Measurements from ENCODE around the gene PSPN.
"Not testable (repeated sequence)": the region's sequence is repeated elsewhere in the genome, so short reads cannot be mapped to it uniquely, and the experiment has no call there.

PSPN gene

GRCh38 chr19:6373096-6373812 is 2.5 kb downstream of the PSPN start:
- peak; percentile 92 to 97 for DNase-seq (ENCODE audit: low read depth in 2 of 2)

DNA sequence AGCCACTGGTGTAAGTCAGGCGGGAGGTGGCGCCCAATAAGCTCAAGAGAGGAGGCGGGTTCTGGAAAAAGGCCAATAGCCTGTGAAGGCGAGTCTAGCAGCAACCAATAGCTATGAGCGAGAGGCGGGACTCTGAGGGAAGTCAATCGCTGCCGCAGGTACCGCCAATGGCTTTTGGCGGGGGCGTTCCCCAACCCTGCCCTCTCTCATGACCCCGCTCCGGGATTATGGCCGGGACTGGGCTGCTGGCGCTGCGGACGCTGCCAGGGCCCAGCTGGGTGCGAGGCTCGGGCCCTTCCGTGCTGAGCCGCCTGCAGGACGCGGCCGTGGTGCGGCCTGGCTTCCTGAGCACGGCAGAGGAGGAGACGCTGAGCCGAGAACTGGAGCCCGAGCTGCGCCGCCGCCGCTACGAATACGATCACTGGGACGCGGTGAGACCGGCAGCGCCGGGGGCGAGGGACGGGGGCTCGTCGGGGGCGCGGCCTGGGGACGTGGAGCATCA is 3.1 kb downstream of the PSPN start, which contains the start of gene ALKBH7:
Gene ALKBH7 (plus strand): TSS at position 201 of the 502 bp plus-strand sequence. CDS start 27 bp downstream, at position 228.
- DNase-seq (ENCODE audit: low read depth in 2 of 2), result peak; percentile 82 to 92

DNA sequence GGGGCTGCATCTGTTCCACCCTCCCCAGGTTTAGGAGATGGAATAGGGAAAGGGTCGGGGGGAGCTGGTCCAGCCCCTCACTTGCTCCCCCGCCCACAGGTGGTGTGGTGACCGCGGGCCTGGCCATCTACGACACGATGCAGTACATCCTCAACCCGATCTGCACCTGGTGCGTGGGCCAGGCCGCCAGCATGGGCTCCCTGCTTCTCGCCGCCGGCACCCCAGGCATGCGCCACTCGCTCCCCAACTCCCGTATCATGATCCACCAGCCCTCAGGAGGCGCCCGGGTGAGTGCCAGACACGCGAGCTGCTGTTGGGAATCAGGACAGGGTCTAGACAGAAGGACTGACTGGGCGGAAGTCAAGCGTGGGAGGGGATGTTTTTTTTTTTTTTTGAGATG is 11.4 kb downstream of the PSPN start:
- no peak for DNase-seq (ENCODE audit: low read depth in 2 of 2)

- DNase-seq (ENCODE audit: low read depth in 2 of 2), result no peak
Measured at GRCh38 chr19:6362351-6362801, 13.4 kb downstream of the PSPN start.

DNA sequence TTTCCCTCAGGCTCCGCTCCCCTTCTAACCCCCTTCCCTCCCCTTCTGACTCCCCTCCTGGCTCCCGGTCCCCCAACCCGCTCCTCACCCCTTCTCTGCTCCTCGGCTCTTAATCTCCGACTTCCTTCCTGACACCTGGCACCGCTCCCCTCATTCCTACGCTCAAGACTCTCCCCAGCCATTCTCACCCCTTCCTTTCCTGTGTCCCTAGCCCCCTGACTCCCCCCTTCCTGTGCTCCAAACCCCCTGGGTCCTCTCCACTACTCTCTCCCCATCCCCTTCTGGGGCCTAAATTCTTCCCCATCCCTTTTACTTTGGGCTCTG is 13.7 kb downstream of the PSPN start:
- no peak for DNase-seq (ENCODE audit: low read depth in 2 of 2)

DNA sequence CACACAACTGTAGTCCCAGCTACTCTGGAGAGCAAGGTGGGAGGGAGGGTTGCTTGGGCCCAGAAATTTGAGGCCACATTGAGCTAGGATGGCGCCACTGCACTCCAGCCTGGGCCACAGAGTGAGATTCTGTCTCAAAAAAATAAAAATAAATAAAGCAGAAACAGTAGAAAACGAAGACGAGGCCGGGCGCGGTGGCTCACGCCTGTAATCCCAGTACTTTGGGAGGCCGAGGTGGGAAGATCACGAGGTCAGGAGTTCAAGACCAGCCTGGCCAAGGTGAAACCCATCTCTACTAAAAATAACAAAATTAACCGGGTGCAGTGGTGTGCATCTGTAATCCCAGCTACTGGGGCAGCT is 14.9 kb downstream of the PSPN start:
- DNase-seq (ENCODE audit: low read depth in 2 of 2), result not testable (repeated sequence)

DNA sequence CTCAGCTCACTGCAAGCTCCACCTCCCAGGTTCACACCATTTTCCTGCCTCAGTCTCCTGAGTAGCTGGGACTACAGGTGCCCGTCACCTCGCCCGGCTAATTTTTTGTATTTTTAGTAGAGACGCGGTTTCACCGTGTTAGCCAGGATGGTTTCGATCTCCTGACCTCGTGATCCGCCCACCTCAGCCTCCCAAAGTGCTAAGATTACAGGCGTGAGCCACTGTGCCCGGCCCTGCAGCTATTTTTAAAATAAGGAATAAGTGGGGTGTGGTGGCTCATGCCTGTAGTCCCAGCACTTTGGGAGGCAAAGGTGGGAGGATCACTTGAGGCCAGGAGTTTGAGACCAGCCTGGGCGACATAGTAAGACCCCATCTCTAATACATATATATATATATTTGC is 15.3 kb downstream of the PSPN start:
- DNase-seq (ENCODE audit: low read depth in 2 of 2), result not testable (repeated sequence)

DNA sequence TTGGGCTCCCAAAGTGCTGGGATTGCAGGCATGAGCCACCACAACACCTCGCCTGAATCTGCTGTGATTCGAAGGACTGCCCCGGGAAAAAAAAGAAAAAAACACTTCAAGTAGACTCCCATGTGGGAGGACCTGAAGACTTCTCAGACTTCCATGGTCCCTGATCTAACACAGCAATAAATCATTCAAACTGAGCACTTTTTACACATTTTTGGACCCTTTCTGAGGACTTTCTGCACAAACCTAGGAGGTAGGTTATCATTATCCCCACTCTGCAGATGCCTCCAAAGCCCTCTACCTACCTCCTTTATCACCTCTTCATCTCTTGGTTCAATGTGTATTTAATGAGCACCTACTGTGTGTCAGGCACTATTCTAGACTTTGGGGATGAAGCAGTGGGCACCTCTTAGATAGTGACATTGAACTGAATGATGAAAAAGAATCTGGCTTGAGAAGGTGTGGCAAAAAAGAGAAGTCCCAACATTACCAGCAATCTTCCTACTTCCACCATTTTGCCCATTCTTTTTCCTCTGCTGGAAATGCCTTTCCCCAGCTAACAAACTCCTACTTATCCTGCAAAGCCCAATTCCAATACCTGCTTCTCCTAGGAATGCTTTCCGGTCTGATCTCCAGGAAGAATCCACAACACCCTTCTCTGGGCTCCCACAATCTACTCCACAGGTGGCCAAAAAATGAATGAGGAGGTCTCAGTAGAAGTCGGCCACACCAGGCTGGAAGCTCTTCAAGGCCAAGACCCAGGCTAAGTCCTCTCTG is 16.0 kb downstream of the PSPN start:
- DNase-seq (ENCODE audit: low read depth in 2 of 2), result no peak

DNA sequence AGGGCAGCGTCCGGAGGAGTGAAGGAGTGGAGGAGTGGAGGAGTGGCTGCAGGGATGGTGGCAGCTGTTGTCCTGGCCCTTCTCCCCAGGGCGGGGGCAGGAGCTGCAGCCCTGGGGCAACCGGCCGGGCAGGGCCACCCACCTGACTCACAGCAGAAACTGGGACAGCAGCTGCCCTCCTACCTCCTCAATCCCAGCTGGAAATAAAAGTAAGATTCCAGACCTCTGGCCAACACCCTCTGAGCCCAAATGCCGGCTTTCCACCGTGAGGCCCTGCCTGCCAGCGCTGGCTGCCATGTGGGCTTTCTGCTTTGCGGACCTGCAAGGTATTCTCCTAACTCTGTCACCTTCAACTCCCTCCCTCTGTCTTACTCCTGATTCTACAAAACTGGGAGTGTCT is 17.7 kb downstream of the PSPN start:
- no peak for DNase-seq (ENCODE audit: low read depth in 2 of 2)

DNA sequence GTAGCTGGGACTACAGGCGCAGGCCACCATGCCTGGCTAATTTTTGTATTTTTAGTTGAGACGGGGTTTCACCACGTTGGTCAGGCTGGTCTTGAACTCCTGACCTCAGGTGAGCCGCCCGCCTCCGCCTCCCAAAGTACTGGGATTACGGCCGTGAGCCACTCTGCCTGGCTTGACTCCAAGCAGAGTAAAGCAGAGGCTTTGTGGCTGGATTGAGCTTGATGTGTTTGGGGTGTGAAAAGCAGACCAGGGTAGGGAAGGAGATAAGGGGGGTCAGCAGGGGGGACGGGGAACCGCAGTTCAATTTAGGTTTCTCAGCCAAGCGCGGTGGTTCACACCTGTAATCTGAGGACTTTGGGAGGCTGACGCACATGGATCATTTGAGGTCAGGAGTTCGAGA is 18.6 kb downstream of the PSPN start:
- DNase-seq (ENCODE audit: low read depth in 2 of 2), result no peak

GRCh38 chr19:6355321-6356040 is 20.3 kb downstream of the PSPN start:
- DNase-seq (ENCODE audit: low read depth in 2 of 2), result not testable (repeated sequence)

DNA sequence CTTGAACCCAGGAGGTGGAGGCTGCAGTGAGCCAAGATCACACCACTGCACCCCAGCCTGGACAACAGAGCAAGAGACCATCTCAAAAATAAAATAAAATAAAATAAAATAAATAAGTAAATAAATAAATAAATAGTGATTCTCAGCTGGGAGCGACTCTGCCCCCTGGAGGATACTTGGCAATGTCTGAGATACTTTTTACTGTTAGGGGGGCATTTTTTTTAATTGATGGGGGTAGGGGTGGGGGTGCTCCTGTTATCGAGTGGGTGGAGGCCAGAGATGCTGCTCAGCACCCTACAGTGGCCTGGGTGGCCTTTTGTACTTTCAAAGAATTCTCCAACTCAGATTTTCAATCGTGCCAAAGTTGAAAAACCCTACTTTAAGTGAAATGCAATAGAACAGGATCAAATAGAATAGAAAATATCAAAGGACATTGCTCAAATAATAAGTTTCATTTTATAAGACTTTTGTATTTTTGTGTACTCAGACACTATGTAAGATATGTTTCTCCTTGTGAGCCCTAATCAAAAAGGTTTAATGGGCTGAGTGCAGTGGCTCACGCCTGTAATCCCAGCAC is 21.5 kb downstream of the PSPN start:
- no peak for DNase-seq (ENCODE audit: low read depth in 2 of 2)

GRCh38 chr19:6352381-6353165 is 23.2 kb downstream of the PSPN start:
- DNase-seq (ENCODE audit: low read depth in 2 of 2), result no peak

DNA sequence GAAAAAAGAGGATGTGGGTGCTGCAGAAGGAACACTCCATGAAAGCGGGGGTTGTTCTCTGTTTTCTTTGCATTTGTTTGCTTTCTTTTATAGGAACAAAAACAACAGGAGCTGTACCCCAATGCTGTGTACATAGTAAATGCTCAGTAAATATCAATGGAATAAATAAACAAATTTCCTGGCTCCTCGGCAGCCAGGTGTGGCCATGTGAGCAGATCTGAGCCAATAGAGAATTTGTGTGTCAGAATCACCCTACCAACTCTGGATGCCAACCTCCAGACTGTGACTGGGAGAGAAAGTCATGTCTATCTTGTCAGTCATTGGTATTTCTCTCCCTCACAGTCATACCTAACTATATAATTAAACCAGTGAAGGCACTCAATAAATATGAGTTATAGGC is 25.0 kb downstream of the PSPN start:
- no peak for DNase-seq (ENCODE audit: low read depth in 2 of 2)

DNA sequence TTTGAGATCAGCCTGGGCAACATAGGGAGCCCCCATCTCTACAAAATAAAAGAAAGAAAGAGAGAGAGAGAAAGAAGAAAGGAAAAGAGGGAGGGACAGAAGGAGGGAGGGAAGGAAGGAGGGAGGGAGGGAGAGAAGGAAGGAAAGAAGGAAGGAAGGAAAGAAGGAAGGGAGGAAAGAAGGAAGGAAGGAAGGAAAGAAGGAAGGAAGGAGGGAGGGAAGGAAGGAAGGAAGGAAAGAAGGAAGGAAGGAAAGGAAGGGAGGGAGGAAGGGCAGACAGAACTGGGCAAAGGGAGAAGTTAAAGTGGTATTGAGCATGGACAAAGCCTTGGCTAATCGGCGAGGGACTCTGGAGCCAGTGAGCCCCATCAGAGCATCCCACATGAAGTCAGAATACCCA is 26.5 kb downstream of the PSPN start:
- DNase-seq (ENCODE audit: low read depth in 2 of 2), result not testable (repeated sequence)

DNA sequence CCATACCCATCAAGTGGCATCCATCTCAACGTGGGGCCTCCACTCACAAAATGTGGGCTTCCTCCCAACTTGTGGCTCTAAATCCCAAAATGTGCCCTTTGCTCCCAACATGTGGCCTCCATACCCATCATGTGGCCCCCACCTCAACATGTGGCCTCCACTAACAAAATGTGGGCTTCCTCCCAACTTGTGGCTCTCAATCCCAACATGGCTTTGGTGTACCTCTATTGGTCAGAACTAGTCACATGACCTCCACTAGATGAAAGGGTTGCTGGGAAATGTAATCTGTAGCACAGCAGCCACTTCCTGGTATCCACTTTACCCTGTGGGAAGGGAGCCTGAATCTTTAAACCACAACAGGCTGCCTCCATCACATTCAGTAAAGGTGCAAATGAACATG is 32.3 kb downstream of the PSPN start:
- no peak for DNase-seq (ENCODE audit: low read depth in 2 of 2)

DNA sequence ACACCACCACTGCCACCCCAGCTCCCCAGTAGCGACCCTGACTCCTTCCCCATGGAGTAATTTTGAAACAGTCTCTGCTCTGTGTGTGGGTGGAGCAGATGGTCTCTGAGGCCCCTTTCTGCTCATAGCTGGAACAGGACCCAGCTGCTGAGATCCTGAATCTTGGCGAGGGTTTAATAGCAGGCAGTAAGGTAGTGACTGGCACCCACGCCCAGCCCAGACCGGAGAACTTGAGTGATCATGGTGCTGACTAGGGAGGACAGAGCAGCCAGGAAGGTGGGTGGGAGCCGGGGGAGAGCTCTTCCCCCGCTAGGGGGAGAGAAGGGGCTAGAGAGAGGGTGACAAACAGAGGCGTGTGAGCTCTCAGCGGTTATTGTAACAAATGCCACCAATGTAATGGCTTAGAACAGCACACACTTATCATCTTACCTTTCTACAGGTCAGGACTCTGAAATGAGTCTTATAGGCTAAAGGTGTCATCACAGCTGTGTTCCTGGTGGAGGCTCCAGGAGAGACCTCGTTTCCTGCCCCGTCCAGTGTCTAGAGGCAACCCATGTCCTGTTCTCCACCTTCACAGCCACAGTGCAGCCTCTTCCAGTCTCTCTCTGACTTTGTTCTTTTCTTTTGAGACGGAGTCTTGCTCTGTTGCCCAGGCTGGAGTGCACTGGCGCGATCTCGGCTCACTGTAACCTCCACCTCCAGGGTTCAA is 35.1 kb downstream of the PSPN start:
- DNase-seq (ENCODE audit: low read depth in 2 of 2), result no peak

DNA sequence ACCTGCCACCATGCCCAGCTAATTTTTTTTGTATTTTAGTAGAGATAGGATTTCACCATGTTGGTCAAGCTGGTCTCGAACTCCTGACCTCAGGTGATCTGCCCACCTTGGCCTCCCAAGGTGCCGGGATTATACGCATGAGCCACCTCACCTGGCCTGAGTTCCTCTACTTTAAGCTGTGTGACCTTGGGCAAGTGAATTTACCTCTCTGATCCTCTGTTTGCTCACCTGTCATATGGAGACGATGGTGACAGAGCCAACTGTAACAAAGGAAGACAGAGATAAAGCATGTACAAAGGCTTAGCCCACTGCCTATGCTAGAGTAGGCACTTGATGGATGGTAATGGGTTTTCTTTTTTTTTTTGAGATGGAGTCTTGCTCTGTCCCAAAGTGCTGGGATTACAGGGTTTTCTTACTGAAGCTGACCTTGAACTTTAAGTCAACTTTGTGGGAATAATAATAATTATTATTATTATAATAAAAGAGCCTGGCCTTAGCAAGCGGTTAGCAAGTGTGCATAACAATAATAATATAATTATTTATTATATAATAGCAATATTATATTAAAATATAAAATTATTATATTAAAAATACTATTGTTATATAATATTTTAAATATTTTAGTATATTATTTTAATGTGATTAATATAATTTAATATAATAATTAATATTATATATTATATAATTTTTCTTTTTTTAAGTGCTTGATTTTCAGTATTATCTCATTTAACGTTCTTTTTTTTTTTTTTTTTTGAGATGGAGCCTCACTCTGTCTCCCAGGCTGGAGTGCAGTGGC is 41.0 kb downstream of the PSPN start:
- DNase-seq (ENCODE audit: low read depth in 2 of 2), result no peak

GRCh38 chr19:6333439-6333838 is 42.3 kb downstream of the PSPN start, which contains the start of gene ACER1:
Gene ACER1, minus strand, starts transcription at chr19:6333612. Its CDS starts 61 bp downstream, at chr19:6333551.
- no peak for DNase-seq (ENCODE audit: low read depth in 2 of 2)

GRCh38 chr19:6326815-6327214 is 48.9 kb downstream of the PSPN start:
- DNase-seq (ENCODE audit: low read depth in 2 of 2), result no peak

Data from stimulated activated CD8-positive, alpha-beta memory T cell treated with anti-CD3 and anti-CD28 coated beads, Interleukin-2, amount 100 ng/mL, for 1 hour (primary cell).